ENCODE results near the gene AKT2.

The AKT2 gene

GRCh38 chr19:40279120-40279551 is 6.0 kb downstream of the AKT2 start:
- TF ChIP-seq CTCF (IDR thresholded peaks at IDR 0.05; ENCODE audit: low read depth, low read length) = peak; percentile 11; the same call in 1 of the 2 replicates
- DNase-seq (ENCODE audit: extremely low read depth, low read depth) = no peak

GRCh38 chr19:40278361-40279035 is 6.6 kb downstream of the AKT2 start:
- no peak for TF ChIP-seq CTCF (IDR thresholded peaks at IDR 0.05; ENCODE audit: low read depth, low read length)
- no peak for DNase-seq (ENCODE audit: extremely low read depth, low read depth)

GRCh38 chr19:40277356-40278059 is 7.6 kb downstream of the AKT2 start:
- DNase-seq (ENCODE audit: extremely low read depth, low read depth) = no peak
- TF ChIP-seq CTCF (IDR thresholded peaks at IDR 0.05; ENCODE audit: low read depth, low read length) = no peak

- no peak for DNase-seq (ENCODE audit: extremely low read depth, low read depth)
Measured at GRCh38 chr19:40274585-40275544, 10.3 kb downstream of the AKT2 start.

GRCh38 chr19:40273469-40274360 is 11.4 kb downstream of the AKT2 start:
- TF ChIP-seq CTCF (IDR thresholded peaks at IDR 0.05; ENCODE audit: low read depth, low read length) = no peak
- DNase-seq (ENCODE audit: extremely low read depth, low read depth) = no peak

More at GRCh38 chr19:40274585-40275544, 10.3 kb downstream of the AKT2 start:
- no peak for TF ChIP-seq CTCF (IDR thresholded peaks at IDR 0.05; ENCODE audit: low read depth, low read length)

- no peak for TF ChIP-seq CTCF (IDR thresholded peaks at IDR 0.05; ENCODE audit: low read depth, low read length)
- no peak for DNase-seq (ENCODE audit: extremely low read depth, low read depth)
Measured at GRCh38 chr19:40272261-40272660, 12.9 kb downstream of the AKT2 start.
